Breast epithelium (tissue), 3 donors: ENCODE results near the gene RAD23B.

ENCODE experiments used
- POLR2A ChIP-seq: fragments of 450-650 bp; IDR thresholded peaks from one replicate; pipeline ENCODE4 v1.6.1; 2016; ENCODE audit warnings: antibody characterized with exemption, mild to moderate bottlenecking, moderate library complexity
- POLR2AphosphoS5 ChIP-seq, 3 donors: sonication (generic); formaldehyde crosslinking; IDR thresholded peaks; one replicate each; pipeline ENCODE4 v1.6.1; 2017; ENCODE audit warnings: antibody characterized with exemption in 3 of 3
- TF ChIP-seq, protein P1 (sequence below), 3 donors: fragments of 450-650 bp; IDR thresholded peaks; one replicate each; pipeline ENCODE4 v1.5.1; 2016 to 2017; ENCODE audit warnings: antibody characterized with exemption in 3 of 3, mild to moderate bottlenecking in 3 of 3, moderate library complexity in 3 of 3

DNA sequence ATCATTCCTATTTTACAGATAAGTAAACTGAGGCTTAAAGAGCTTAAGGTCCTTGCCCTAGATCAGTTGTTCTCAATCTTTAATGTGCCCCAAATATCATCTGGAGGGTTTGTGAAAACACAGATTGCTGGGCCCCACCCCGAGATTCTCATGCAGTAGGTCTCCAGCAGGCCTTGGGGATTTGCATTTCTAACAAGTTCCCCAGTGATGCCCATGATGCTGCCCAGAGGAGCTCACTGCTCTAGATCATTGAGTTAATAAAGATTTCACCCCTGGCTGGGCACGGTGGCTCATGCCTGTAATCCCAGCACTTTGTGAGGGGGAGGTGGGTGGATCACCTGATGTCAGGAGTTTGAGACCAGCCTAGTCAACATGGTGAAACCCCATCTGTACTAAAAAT, 42.8 kb upstream of the RAD23B start:
- TF ChIP-seq, protein P1, sequence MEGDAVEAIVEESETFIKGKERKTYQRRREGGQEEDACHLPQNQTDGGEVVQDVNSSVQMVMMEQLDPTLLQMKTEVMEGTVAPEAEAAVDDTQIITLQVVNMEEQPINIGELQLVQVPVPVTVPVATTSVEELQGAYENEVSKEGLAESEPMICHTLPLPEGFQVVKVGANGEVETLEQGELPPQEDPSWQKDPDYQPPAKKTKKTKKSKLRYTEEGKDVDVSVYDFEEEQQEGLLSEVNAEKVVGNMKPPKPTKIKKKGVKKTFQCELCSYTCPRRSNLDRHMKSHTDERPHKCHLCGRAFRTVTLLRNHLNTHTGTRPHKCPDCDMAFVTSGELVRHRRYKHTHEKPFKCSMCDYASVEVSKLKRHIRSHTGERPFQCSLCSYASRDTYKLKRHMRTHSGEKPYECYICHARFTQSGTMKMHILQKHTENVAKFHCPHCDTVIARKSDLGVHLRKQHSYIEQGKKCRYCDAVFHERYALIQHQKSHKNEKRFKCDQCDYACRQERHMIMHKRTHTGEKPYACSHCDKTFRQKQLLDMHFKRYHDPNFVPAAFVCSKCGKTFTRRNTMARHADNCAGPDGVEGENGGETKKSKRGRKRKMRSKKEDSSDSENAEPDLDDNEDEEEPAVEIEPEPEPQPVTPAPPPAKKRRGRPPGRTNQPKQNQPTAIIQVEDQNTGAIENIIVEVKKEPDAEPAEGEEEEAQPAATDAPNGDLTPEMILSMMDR (IDR thresholded peaks at IDR 0.05): no peak
- TF ChIP-seq POLR2A (no peak), POLR2AphosphoS5 (IDR thresholded peaks at IDR 0.05) (no peak)
